GM12801 (cell line): ENCODE results near the gene ZDHHC4.

Source experiments
- TF ChIP-seq, protein P1 (sequence below): IDR thresholded peaks from one replicate; pipeline ENCODE4 v1.5.1; 2011; ENCODE audit warnings: control low read depth; ENCODE audit not compliant: insufficient read length; ENCODE audit errors: extremely low read depth

ZDHHC4 gene

DNA sequence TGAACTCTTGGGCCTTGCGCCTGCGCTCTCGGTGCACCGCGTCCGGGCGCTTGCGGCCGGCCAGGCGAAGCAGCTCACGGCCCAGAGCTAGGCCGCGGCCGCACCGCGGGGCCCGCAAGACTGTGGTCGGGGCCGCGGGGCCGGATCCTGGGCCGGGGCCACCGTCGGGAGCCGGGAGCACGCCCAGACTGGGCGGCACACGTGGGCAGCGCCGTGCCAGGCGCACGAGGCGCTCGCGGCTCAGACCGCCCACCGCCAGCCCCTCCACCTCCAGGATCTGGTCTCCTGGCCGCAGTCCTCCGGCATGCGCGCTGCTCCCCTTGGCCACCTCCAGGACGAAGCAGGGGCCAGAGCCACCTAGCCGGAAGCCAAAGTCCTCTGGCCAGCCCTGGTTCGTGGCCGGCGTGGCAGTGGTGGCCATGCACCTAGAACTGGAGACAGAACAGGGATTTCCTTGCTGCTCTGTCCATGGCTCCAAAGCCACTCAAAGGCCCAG is 26.2 kb upstream of the ZDHHC4 start, which contains the start of gene GRID2IP:
TSS of gene GRID2IP (minus strand) at position 446 of the 496 bp plus-strand sequence. CDS start at position 421, 25 bp downstream.
- TF ChIP-seq, protein P1, sequence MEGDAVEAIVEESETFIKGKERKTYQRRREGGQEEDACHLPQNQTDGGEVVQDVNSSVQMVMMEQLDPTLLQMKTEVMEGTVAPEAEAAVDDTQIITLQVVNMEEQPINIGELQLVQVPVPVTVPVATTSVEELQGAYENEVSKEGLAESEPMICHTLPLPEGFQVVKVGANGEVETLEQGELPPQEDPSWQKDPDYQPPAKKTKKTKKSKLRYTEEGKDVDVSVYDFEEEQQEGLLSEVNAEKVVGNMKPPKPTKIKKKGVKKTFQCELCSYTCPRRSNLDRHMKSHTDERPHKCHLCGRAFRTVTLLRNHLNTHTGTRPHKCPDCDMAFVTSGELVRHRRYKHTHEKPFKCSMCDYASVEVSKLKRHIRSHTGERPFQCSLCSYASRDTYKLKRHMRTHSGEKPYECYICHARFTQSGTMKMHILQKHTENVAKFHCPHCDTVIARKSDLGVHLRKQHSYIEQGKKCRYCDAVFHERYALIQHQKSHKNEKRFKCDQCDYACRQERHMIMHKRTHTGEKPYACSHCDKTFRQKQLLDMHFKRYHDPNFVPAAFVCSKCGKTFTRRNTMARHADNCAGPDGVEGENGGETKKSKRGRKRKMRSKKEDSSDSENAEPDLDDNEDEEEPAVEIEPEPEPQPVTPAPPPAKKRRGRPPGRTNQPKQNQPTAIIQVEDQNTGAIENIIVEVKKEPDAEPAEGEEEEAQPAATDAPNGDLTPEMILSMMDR: no peak

DNA sequence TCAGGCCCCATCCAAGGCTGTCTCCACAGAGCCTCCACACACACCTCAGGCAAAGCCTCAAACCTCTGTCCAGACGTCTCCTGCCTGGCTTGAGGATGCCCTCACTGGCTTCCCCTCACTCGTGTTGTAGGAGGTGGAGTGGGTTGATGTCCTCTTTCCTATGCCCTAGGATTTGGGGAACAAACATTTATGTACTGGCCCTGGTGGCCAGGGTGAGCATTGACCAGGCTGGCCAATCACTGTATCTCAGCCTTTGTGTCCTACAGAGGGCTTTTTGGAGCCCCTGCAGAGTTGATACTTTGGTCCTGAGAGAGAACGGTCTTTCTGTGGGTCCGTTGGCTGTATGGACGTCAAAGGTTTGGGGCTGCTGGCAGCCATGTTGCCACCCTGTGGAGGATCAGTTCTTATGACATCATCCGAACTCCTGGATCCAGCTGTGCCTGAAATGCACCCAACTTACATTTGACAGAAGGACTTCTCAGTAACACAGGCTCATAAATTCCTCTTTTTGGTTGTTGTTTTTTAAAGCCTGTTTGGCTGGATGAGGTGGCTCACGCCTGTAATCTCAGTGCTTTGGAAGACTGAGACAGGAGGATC is 23.7 kb upstream of the ZDHHC4 start:
- TF ChIP-seq, protein P1: no peak

DNA sequence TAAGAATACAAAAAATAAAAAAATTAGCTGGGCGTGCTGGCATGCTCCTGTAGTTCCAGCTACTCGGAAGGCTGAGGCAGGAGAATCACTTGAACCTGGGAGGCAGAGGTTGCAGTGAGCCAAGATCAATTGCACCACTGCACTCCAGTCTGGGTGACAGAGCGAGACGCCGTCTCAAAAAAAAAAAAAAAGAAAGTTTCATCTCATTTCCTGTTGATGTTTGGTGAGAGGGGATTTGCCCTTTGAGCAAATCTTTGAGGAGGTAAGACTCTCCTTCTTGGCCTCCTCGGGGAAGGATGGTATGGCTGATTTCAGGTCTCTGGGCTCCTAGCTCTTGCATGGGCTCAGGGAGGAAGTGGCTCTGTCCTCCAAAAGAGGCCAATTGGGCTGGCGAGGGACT is 22.4 kb upstream of the ZDHHC4 start:
- TF ChIP-seq, protein P1: no peak

DNA sequence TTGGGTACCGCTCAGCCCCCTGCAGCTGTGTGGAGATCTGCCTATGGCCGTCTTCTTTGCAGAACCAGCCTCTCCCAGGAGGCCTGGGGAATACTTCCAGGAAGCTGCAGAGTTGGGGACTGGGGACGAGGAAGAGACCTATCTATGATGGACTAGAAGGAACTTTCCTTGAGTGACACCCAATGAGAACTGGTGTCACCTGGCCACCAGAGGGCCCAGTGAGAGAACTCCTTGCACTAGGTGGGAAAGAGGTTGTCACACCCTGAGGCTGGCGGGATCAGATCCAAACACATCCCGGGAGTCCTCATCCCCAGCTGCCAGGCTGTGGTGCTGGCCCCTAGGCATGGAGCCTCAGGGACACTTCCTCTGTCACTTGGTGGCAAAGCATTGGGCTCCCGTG is 21.1 kb upstream of the ZDHHC4 start:
- TF ChIP-seq, protein P1: no peak

DNA sequence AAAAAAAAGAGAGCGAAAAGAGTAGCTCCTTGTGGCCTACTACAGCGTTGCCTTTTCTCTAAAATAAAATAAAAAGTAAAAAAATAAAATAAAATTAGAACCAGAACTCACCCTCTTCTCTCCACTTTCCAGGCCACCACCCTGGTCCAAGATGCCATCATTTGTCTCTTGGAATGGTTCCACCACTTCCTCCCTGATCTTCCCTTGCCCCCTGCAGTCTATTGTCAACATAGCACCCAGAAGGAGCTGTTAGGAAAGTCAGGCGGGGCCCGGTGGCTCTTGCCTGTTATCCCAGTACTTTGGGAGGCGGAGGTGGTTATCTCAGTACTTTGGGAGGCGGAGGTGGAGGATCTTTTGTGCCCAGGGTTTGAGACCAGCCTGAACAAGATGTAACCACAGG is 18.4 kb upstream of the ZDHHC4 start:
- TF ChIP-seq, protein P1: no peak

DNA sequence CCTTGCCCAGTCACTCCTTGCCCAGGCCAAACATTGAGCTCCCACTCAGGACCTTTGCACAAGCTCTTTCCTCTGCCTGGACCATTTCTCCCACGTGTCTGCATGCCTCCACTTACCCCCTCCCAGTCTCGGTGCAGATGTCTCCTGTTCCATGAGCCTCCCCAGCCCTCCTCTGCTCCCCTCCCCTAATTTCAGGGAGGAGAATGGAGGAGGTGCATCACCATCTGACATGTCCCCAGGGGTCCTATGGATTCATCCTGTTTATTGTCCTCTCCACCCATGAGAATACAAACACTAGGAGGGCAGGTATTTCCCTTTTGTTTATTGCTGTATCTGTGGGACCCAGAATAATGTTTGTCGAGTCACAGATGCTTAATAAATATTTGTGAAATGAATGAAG is 17.4 kb upstream of the ZDHHC4 start:
- TF ChIP-seq, protein P1: no peak

DNA sequence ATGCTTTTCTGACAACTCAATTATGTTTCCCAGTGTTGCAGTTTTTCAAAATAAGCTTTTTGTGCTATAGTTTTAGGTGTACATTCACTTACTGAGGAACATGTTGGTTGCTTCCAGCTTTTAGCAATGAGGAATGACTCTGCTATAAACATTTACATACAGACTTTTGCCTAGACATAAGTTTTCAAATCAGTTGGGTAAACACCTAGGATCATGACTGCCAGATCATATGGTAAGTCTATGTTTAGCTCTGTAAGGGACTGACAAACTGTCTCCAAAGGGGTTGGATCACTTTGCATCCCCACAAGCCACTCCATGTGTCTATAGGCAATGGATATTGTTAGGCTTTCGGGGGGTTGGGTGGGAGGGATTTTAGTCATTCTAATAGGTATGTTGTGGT is 15.1 kb upstream of the ZDHHC4 start:
- TF ChIP-seq, protein P1: no peak
